Measurements from ENCODE around the gene LFNG. TPM values are rescaled to one million over a fixed set of nuclear protein-coding genes. Genes with fewer than 3 reads are reported as not detected.
A peak's percentile ranks its signal among the peaks of the same experiment; 100 is the strongest.

The LFNG gene
- total and polyA plus RNA-seq, 8 donors: 5.2 to 59.2 (median 11.0) TPM

- DNase-seq (peak in 1 of 4 donors; percentile 82), ATAC-seq (no peak)
- intact Hi-C loops (cut with DNase I): no loop called here
- Histone ChIP-seq H3K4me3 (peak overlapping the region in 1 of 2 donors; percentile 81), H3K36me3 (peaks cover 0 to 42% of the 10 kb centered on the region in 2 donors), H3K9me3 (no peaks in the 10 kb centered on the region), H3K27ac (peak overlapping the region; percentile 82 to 85), H3K4me1 (peaks cover 60 to 98% of the 10 kb centered on the region in 2 donors), H3K27me3 (peaks cover 0 to 5% of the 10 kb centered on the region in 2 donors)
- no peak for TF ChIP-seq CTCF (IDR thresholded peaks at IDR 0.05)
These were observed 5.5 kb downstream of the LFNG start for GRCh38 chr7:2524808-2525657.

GRCh38 chr7:2525658-2526630 lies 6.4 kb downstream of the LFNG start:
- Histone ChIP-seq H3K4me3 (peak overlapping the region in 1 of 2 donors; percentile 81), H3K4me1 (peaks cover 68 to 98% of the 10 kb centered on the region in 2 donors), H3K27me3 (peaks cover 0 to 5% of the 10 kb centered on the region in 2 donors), H3K36me3 (peaks cover 0 to 42% of the 10 kb centered on the region in 2 donors), H3K27ac (peak overlapping the region in 1 of 2 donors; percentile 82), H3K9me3 (no peaks in the 10 kb centered on the region)
- no peak for TF ChIP-seq CTCF (IDR thresholded peaks at IDR 0.05)
- no peak for ATAC-seq
- intact Hi-C loops (cut with DNase I): no loop called here
- DNase-seq: peak in 1 of 4 donors; percentile 87

GRCh38 chr7:2526659-2527504 lies 7.3 kb downstream of the LFNG start:
- peak in 1 of 4 donors; percentile 76 for DNase-seq
- peaks cover 65 to 100% of the 10 kb centered on the region in 2 donors for H3K4me1 ChIP-seq
- intact Hi-C loops (cut with DNase I): no loop called here
- no peaks in the 10 kb centered on the region for H3K27me3 ChIP-seq
- no peaks in the 10 kb centered on the region for H3K9me3 ChIP-seq
- no peak for ATAC-seq
- no peak overlapping the region for H3K4me3 ChIP-seq
- peaks cover 0 to 42% of the 10 kb centered on the region in 2 donors for H3K36me3 ChIP-seq
- peak overlapping the region in 1 of 2 donors; percentile 98 for H3K27ac ChIP-seq
- TF ChIP-seq CTCF (IDR thresholded peaks at IDR 0.05): no peak

GRCh38 chr7:2527505-2528467 lies 8.2 kb downstream of the LFNG start:
- Histone ChIP-seq H3K4me3 (peak overlapping the region in 1 of 2 donors; percentile 15), H3K27me3 (no peaks in the 10 kb centered on the region), H3K9me3 (no peaks in the 10 kb centered on the region), H3K36me3 (peaks cover 0 to 42% of the 10 kb centered on the region in 2 donors), H3K4me1 (peaks cover 57 to 95% of the 10 kb centered on the region in 2 donors), H3K27ac (peak overlapping the region; percentile 73 to 98)
- DNase-seq (peak in 2 of 4 donors; percentile 61 to 80), ATAC-seq (peak; percentile 12)
- no peak for TF ChIP-seq CTCF (IDR thresholded peaks at IDR 0.05)
- intact Hi-C loops (cut with DNase I): no loop called here

All from left lung (tissue), 10 donors.